K562 (cell line): ENCODE data around the gene ANGPTL3. TPM values are rescaled to one million over a fixed set of nuclear protein-coding genes. Genes with fewer than 3 reads are reported as not detected.

Source experiments
- ATAC-seq: fragments of 200-7000 bp; cut with Tn5 transposase; 3 replicates; pipeline ENCODE4 v1.9.1; 2020; ENCODE audit warnings: moderate library complexity
- BruUV-seq: library from RNA; stranded (reverse); fragments of 400-500 nt; replicated peaks from 2 replicates; lab custom pipeline; 2021; lab: Mats Ljungman, UMichigan
- CTCF ChIA-PET: fragments of 300-600 bp; formaldehyde crosslinking; extraction: SDS; loops from one replicate; lab custom pipeline; 2021; ENCODE audit warnings: low intra/inter-chr PET ratio; lab: Yijun Ruan, JAX
- POLR2A ChIA-PET: fragments of 300-600, 350-650 bp; sonication (Branson Sonifier 250); formaldehyde crosslinking; extraction: SDS; loops from one replicate; lab custom pipeline; 2021; ENCODE audit warnings: antibody characterized with exemption, inconsistent platforms; lab: Yijun Ruan, JAX
- DNase-seq, 4 experiments: peaks; one replicate each; pipeline versions ENCODE4 v3.0.0 to v3.0.0-alpha.2; 2011 to 2018; ENCODE audit warnings: low spot score in 3 of 4, mixed read lengths in 3 of 4; ENCODE audit errors: extremely low read depth in 1 of 4
- FAIRE-seq: peaks from 2 replicates; lab custom pipeline; 2011; peaks lifted over from hg19 to GRCh38; lab: Jason Lieb, UNC
- H2AFZ ChIP-seq: 2 replicates; pipeline ENCODE4 v1.6.0; 2011; ENCODE audit warnings: low read depth, low read length, control low read depth, inconsistent platforms
- H3K27ac ChIP-seq: fragments of 200-600 bp; 3 replicates; pipeline ENCODE4 v1.8.0; 2011; ENCODE audit warnings: low read depth, mild to moderate bottlenecking, control low read depth, inconsistent platforms, low read length, moderate library complexity, mixed read lengths; ENCODE audit errors: extremely low read depth
- H3K27me3 ChIP-seq, 2 experiments: fragments of 300-600 bp in 1 of 2; 2 replicates in 1 of 2; 3 replicates in 1 of 2; pipeline versions ENCODE4 v1.6.0 to v1.8.0; 2011; ENCODE audit warnings: inconsistent platforms in 2 of 2, low read length in 2 of 2, mild to moderate bottlenecking in 1 of 2, mixed read lengths in 1 of 2, moderate library complexity in 1 of 2; ENCODE audit not compliant: control insufficient read depth in 2 of 2, insufficient read depth in 2 of 2
- H3K36me3 ChIP-seq: fragments of 300-600 bp; 3 replicates; pipeline ENCODE4 v1.8.0; 2011; ENCODE audit warnings: mild to moderate bottlenecking, low read length, inconsistent platforms; ENCODE audit not compliant: control insufficient read depth, insufficient read depth
- H3K4me1 ChIP-seq, 2 experiments: fragments of 200-600 bp in 1 of 2; replicated peaks in 1 of 2; 2 replicates in 1 of 2; 3 replicates in 1 of 2; pipeline versions ENCODE4 v1.5.1 to v1.8.0; 2011; ENCODE audit warnings: inconsistent platforms in 2 of 2, low read length in 2 of 2, mild to moderate bottlenecking in 1 of 2, mixed read lengths in 1 of 2, moderate library complexity in 1 of 2; ENCODE audit not compliant: control insufficient read depth in 2 of 2, insufficient read depth in 2 of 2
- H3K4me2 ChIP-seq: 2 replicates; pipeline ENCODE4 v1.6.1; 2011; ENCODE audit warnings: low read length, control low read depth, inconsistent platforms, mixed read lengths; ENCODE audit not compliant: insufficient read depth
- H3K4me3 ChIP-seq: fragments of 200-600 bp; sonication (generic), shearing (Covaris generic); 2 replicates; pipeline ENCODE4 v1.5.1; 2016; ENCODE audit warnings: control low read depth, inconsistent platforms
- H3K79me2 ChIP-seq: fragments of 200-600 bp; 3 replicates; pipeline ENCODE4 v1.8.0; 2011; ENCODE audit warnings: low read length, inconsistent platforms; ENCODE audit not compliant: control insufficient read depth, insufficient read depth
- H3K9ac ChIP-seq, 2 experiments: 2 replicates each; pipeline versions ENCODE4 v1.6.0 to v1.6.1; 2011; ENCODE audit warnings: low read depth in 2 of 2, low read length in 2 of 2, control low read depth in 1 of 2, inconsistent platforms in 1 of 2, mild to moderate bottlenecking in 1 of 2, mixed read lengths in 1 of 2; ENCODE audit not compliant: insufficient read depth in 1 of 2
- H3K9me1 ChIP-seq: one replicate; pipeline ENCODE4 v1.6.0; 2011; ENCODE audit warnings: inconsistent platforms, mild to moderate bottlenecking, low read length, moderate library complexity; ENCODE audit not compliant: control insufficient read depth, insufficient read depth
- H3K9me3 ChIP-seq: replicated peaks from 2 replicates; pipeline ENCODE4 v1.5.1; 2011; ENCODE audit warnings: low read depth, low read length, inconsistent platforms; ENCODE audit not compliant: control insufficient read depth, insufficient read depth
- H4K20me1 ChIP-seq: replicated peaks from 2 replicates; pipeline ENCODE4 v1.6.1; 2011; ENCODE audit warnings: low read length, inconsistent platforms, mixed read lengths; ENCODE audit not compliant: control insufficient read depth, insufficient read depth
- ARID2 ChIP-seq: fragments of 450-650 bp; IDR thresholded peaks from 2 replicates; pipeline ENCODE4 v1.6.1; 2017; ENCODE audit warnings: antibody characterized with exemption, mild to moderate bottlenecking
- BRD4 ChIP-seq: fragments of 200-600 bp; sonication (generic); IDR thresholded peaks from 2 replicates; pipeline ENCODE4 v1.6.1; 2017; ENCODE audit warnings: inconsistent platforms
- CAMTA2 ChIP-seq: fragments of 250-450 bp; sonication (Bioruptor Pico); conservative IDR thresholded peaks from 2 replicates; pipeline ENCODE4 v1.5.1; 2022
- CEBPZ ChIP-seq: fragments of 150-350 bp; IDR thresholded peaks from 2 replicates; pipeline ENCODE4 v1.6.1; 2014; ENCODE audit warnings: low read depth, mild to moderate bottlenecking, low read length, borderline replicate concordance
- GABPB1 ChIP-seq: sonication (generic); formaldehyde crosslinking; IDR thresholded peaks from 2 replicates; pipeline ENCODE4 v1.8.0; 2022; ENCODE audit warnings: mild to moderate bottlenecking, missing genetic modification reagents
- GTF2A2 ChIP-seq: IDR thresholded peaks from 2 replicates; pipeline ENCODE4 v1.6.1; 2016; ENCODE audit warnings: mild to moderate bottlenecking, missing genetic modification characterization, missing compliant biosample characterization
- HDAC8 ChIP-seq: fragments of 450-650 bp; IDR thresholded peaks from 2 replicates; pipeline ENCODE4 v1.6.1; 2016; ENCODE audit warnings: mild to moderate bottlenecking, missing genetic modification characterization, moderate library complexity, missing compliant biosample characterization
- HMGXB4 ChIP-seq: sonication (generic); formaldehyde crosslinking; IDR thresholded peaks from 2 replicates; pipeline ENCODE4 v1.8.1; 2023; ENCODE audit warnings: mild to moderate bottlenecking, missing genetic modification reagents
- MYBL2 ChIP-seq, 2 experiments: fragments of 450-650 bp in 1 of 2; sonication (generic) in 1 of 2; formaldehyde crosslinking in 1 of 2; IDR thresholded peaks; 2 replicates each; pipeline versions ENCODE4 v1.6.1 to v1.8.1; 2017 to 2022; ENCODE audit warnings: borderline replicate concordance in 1 of 2, inconsistent platforms in 1 of 2, low read depth in 1 of 2, mild to moderate bottlenecking in 1 of 2, missing genetic modification reagents in 1 of 2, moderate library complexity in 1 of 2
- NBN ChIP-seq: fragments of 450-650 bp; IDR thresholded peaks from 2 replicates; pipeline ENCODE4 v1.6.1; 2016; ENCODE audit warnings: low read depth, mild to moderate bottlenecking
- RBM25 ChIP-seq: fragments of 200-400 bp; formaldehyde crosslinking; IDR thresholded peaks from 2 replicates; pipeline ENCODE4 v1.6.1; 2018; ENCODE audit warnings: low read length, low read depth, moderate library complexity; ENCODE audit not compliant: severe bottlenecking
- SAFB ChIP-seq: fragments of 200-400 bp; formaldehyde crosslinking; IDR thresholded peaks from 2 replicates; pipeline ENCODE4 v1.6.1; 2017; ENCODE audit warnings: low read depth, low read length, borderline replicate concordance
- ZBTB8A ChIP-seq: fragments of 450-650 bp; IDR thresholded peaks from 2 replicates; pipeline ENCODE4 v1.6.1; 2018; ENCODE audit warnings: mild to moderate bottlenecking, moderate library complexity; ENCODE audit not compliant: partially characterized antibody
- ZNF184 ChIP-seq: sonication (generic); formaldehyde crosslinking; IDR thresholded peaks from 2 replicates; pipeline ENCODE4 v1.5.0; 2020; ENCODE audit warnings: missing genetic modification reagents
- ZNF23 ChIP-seq: fragments of 250-450 bp; sonication (Bioruptor Pico); IDR thresholded peaks from 2 replicates; pipeline ENCODE4 v1.4.0; 2020; ENCODE audit warnings: mild to moderate bottlenecking
- ZNF655 ChIP-seq: fragments of 250-450 bp; sonication (Bioruptor Pico); IDR thresholded peaks from 2 replicates; pipeline ENCODE4 v1.5.0; 2021
- ZNF668 ChIP-seq: fragments of 250-450 bp; sonication (Bioruptor Pico); IDR thresholded peaks from 2 replicates; pipeline ENCODE4 v1.8.0; 2022; ENCODE audit warnings: mild to moderate bottlenecking, inconsistent platforms
- in situ Hi-C: fragments of 300-500 bp; cut with MboI; formaldehyde crosslinking; loops from 4 replicates; pipeline ENCODE4 v1.15.0; 2018; ENCODE audit warnings: inconsistent platforms, mixed read lengths
- intact Hi-C: fragments of 100-400 bp; cut with micrococcal nuclease; formaldehyde crosslinking; loops from 2 replicates; pipeline ENCODE4 v1.14.2; 2022
- polyA plus RNA-seq, 8 experiments: library from polyadenylated mRNA; depleted of rRNA in 4 of 8; stranded (reverse) in 5 of 8; unstranded in 3 of 8; fragments of >200 nt; fragmentation: Nextera tagmentation in 2 of 8; fragmentation: Illumina TruSeq in 1 of 8; extraction: Ambion mirVana in 2 of 8; extraction: Trizol in 1 of 8; gene quantifications; 2 replicates each; pipeline versions ENCODE4 v1.2.1 to v1.2.3, GENCODE V29; 2011 to 2014; ENCODE audit warnings: inconsistent platforms in 1 of 8, missing spikeins in 1 of 8
- total RNA-seq, 7 experiments: library from RNA; depleted of rRNA in 6 of 7; stranded (reverse); fragments of >200 nt in 6 of 7; fragmentation: Illumina TruSeq in 2 of 7; extraction: Trizol in 2 of 7; gene quantifications; 2 replicates each; pipeline versions ENCODE4 v1.2.1 to v1.2.3, GENCODE V29; 2011 to 2021; ENCODE audit warnings: low replicate concordance in 1 of 7

ANGPTL3 gene
- total and polyA plus RNA-seq, 9 of the 15 experiments (the other 6 are each of a cell fraction or from before 2014, with no cell fraction given) = not detected

- TF ChIP-seq CEBPZ = no peak
- no peak for TF ChIP-seq ZNF655 (CRISPR knock-in tag)
- no peak for TF ChIP-seq ZNF23 (CRISPR knock-in tag)
- no peak for TF ChIP-seq NBN
- TF ChIP-seq, all 486 proteins: peak for 0
Observed at GRCh38 chr1:62601457-62601856, 4.1 kb downstream of the ANGPTL3 start (continued).

- CTCF ChIA-PET = no interaction called here
- ATAC-seq = no peak
- intact Hi-C loops = no loop called here
- no peak for TF ChIP-seq SAFB
- TF ChIP-seq HMGXB4 (CRISPR knock-in tag) = no peak
- no peak for TF ChIP-seq GTF2A2
- no peak for TF ChIP-seq MYBL2 (IDR thresholded peaks at IDR 0.05; ENCODE audit: low read depth)
- TF ChIP-seq MYBL2 (CRISPR knock-in tag; IDR thresholded peaks at IDR 0.05; ENCODE audit: borderline replicate concordance) = no peak
- no peak for TF ChIP-seq ZBTB8A
- no peak for TF ChIP-seq ARID2
- TF ChIP-seq RBM25 = no peak
- TF ChIP-seq ZNF184 (CRISPR knock-in tag) = no peak
- TF ChIP-seq CAMTA2 (CRISPR knock-in tag) = no peak
- no peak for TF ChIP-seq ZNF668 (CRISPR knock-in tag)
- TF ChIP-seq HDAC8 (tag) = no peak
- no peak for TF ChIP-seq GABPB1
- no peak for TF ChIP-seq BRD4
Observed at GRCh38 chr1:62608905-62609304, 11.6 kb downstream of the ANGPTL3 start.

More at GRCh38 chr1:62608905-62609304, 11.6 kb downstream of the ANGPTL3 start:
- no peak for DNase-seq
- no peak overlapping the region for H3K9ac ChIP-seq
- no peaks in the 10 kb centered on the region for H4K20me1 ChIP-seq
- no peaks in the 10 kb centered on the region for H3K9me1 ChIP-seq
- POLR2A ChIA-PET = no interaction called here
- no peaks in the 10 kb centered on the region for H3K36me3 ChIP-seq
- H2AFZ ChIP-seq = no peak overlapping the region
- no peaks in the 10 kb centered on the region for H3K9me3 ChIP-seq
- BruUV-seq = no TSS peak
- no peaks in the 10 kb centered on the region for H3K27me3 ChIP-seq
- no peaks in the 10 kb centered on the region for H3K4me1 ChIP-seq
- in situ Hi-C loops = no loop called here
- FAIRE-seq = no peak
- H3K27ac ChIP-seq = no peak overlapping the region
- no peaks in the 10 kb centered on the region for H3K79me2 ChIP-seq
- H3K4me3 ChIP-seq = no peak overlapping the region
- H3K4me2 ChIP-seq = no peak overlapping the region
